HG02981 (cell line): ENCODE data around the gene DMWD.

Experiments used
- ATAC-seq: cut with Tn5 transposase; IDR thresholded peaks from one replicate; pipeline ENCODE4 v1.9.1; 2021; ENCODE audit warnings: mild to moderate bottlenecking, moderate library complexity; ENCODE audit not compliant: unreplicated experiment

Gene DMWD

DNA sequence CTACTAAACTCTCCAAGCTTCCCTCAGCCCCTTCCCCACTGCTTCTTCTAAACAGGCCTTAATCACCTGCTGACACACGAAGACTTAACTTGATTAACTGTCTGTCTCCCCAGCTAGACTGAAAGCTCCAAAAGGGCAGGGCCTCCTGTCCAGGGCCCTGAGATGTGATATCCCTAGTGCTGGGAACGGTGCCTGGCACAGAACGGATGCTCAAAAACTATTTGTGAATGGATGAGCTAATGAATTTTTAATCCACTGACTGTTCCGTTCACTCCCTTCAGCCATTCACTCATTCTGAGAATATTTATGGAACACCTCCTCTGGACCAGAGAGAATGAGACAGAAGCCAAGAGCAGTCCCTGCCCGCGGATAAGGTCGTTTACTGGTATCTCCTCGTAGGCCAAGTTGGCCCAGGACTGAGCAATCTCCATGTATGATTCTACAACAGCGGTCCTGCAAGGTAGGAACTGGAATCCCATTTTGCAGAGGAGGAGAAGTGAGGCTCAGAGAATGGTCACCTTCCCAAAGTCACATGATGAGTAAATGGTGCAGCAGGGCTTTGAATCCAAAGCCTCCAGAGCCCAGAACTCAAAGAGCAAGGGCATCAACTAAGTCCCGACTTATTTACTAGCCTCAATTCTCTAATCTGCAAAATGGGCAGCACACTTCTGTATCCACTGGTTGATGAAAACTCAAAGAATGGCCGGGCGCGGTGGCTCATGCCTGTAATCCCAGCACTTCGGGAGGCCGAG lies 3.4 kb downstream of the DMWD start:
- no peak for ATAC-seq

DNA sequence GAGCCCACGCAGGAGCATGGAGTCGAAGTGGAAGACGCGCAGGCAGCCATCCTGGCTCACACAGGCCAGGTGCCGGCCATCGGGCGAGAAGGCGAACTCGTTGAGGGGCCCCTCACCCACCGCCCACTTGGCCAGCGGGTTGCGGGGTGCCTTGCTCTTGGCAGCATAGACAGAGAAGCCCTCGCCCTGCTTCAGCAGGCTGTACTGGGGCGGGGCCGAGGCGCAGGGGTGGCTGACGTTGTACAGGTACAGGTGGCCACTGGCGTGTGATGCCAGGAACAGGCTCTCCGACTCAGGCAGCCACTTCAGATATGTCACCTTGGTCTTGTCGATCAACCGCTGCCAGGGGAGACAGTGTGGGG lies 6.1 kb downstream of the DMWD start:
- no peak for ATAC-seq

DNA sequence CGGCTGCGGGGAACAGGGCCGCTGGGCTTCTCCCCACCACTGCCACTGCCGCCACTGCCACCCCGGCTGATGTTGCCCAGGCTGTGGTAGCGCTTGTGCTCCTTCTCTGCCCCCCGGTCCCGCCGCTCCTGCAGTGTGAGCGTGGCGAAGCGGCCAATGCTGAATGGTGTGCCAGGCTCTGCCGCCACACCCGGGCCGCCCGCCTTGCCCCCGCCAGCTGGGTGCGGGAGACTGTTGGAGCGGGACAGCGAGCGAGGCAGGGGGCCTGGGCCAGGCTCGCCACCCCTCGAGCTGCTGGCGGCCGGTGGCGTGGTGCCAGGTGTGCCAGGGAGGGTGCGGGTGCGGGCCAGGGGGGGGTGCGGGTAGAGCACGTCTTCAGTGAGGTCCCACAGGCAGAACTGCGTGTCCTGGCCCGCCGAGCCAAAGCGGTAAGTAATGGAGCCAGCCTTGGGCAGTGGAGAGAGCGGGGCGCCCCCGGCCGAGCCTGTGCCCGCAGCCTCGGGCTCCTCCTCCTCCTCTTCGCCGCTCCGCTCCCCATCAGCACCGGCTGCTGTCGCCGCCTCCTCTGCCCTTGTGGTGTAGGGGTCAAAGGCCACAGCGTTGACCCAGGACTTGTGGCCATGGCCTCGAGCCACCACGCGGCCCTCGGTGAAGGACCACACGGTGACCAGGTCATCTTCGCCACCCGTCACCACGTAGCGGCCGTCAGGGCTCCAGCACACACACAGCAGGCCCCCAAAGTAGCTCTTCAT lies 6.7 kb downstream of the DMWD start:
- ATAC-seq = no peak

DNA sequence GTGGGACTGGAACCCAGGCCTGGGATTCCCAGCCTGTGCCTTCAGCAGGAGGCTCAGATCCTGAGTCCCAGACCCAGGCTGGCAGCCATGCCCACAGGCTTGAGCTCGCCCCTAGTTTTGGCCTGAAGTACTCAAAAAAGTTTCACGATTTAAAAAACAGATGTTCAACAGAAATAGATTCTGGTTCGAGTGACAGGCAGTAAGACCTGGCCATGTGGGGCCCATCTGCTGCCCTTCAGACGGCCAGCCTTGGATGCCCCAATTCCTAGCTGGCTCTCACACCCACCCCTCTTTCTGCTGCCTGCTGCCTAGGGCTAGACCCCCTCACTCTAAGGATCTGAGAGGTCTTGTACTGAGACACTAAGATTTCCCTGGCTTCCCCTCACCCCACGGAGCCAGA lies 7.5 kb downstream of the DMWD start:
- no peak for ATAC-seq

DNA sequence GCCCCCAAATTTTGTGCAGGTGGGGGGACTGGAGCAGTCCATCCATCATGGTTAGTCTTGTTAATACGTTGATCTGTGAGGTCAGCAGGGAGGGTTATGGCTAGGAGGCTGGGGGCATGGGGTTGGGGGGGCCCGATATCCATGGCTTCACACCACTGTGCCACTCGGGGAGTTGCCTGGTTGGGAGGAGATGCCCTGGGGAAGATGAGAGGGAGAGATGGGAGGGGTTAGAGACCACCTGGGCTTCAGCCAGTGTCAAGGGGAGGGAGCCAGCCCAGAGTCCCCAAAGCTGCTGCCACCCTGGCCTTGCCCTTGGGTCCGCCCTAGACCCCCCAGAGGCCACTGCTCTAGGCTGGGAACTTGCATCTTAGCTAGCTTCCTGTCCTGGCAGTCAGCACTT lies 8.5 kb downstream of the DMWD start:
- no peak for ATAC-seq

DNA sequence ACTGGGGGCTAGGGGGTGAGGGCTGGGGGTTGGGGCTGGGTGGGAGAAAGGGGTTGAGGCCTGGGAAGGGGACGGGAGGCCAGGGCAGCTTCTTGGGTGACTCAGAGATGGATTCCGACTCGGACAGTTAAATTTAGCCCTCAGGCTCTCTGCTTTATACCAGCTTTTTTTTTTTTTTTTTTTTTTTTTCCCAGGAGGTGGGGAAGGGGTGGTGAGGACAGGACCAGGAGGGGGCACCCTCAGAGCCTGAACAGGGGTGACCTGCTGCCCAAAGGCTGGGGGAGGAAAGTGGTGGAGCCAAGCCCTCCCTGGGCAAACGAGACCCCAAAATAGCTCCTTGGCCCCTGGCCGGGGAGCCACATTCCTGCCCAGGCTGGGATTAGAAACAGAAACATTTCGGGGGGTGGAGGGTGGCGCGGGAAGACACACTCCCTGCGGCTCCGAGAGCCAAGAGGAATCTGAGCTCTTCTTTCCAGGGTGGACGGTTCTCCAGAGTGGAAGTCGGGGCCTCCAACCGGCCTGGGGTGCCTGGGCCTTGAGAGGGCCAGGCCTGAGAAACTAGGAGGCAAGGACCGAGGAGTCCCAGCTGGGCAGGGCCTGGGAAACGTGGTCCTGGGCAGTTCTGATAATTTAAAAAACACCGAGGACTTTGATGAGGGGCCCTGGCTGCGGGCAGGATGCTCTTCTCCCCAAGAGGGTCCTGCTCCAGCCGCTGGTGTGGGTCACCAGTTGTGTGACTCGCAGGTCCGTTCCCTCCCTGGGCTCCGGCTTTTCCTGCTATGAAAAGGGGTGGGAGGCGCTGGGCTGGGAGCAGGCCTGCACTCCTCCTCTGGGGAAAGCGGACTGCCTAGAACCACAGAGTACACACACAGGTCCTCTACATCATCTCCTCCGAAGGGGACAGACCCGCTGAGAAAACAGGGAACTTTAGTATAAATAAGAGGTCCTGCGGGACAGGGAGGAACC lies 9.5 kb downstream of the DMWD start:
- ATAC-seq = no peak

DNA sequence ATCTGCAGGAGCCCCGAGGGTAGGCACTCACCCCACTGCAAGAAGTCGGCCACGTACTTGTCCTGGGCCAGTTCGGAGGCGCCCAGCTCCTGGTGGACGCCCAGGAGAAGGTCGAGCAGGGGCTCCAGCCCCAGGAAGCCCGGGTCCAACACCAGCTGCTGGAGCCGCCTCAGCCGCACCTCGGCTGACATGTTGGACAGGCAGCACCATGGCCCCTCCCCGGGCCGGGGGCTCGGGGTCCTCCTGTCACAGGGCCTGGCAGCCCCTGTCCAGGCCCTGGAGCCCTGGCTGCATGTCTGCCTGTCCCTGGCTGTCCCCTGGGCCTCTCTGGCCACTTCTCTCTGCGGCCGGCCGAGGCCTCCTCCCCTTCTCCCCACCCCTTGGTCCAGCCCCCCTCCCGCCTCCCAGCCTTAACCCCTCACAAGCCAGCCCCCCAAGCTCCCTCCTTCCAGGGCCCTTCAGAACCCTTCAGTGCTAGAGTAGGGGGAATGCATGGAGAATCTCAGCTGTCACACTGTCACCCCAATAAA lies 10.4 kb downstream of the DMWD start, which contains the start of gene DMPK:
TSS of gene DMPK (minus strand) at position 329 of the 530 bp plus-strand sequence. CDS start at position 191, 138 bp downstream.
- ATAC-seq = no peak

DNA sequence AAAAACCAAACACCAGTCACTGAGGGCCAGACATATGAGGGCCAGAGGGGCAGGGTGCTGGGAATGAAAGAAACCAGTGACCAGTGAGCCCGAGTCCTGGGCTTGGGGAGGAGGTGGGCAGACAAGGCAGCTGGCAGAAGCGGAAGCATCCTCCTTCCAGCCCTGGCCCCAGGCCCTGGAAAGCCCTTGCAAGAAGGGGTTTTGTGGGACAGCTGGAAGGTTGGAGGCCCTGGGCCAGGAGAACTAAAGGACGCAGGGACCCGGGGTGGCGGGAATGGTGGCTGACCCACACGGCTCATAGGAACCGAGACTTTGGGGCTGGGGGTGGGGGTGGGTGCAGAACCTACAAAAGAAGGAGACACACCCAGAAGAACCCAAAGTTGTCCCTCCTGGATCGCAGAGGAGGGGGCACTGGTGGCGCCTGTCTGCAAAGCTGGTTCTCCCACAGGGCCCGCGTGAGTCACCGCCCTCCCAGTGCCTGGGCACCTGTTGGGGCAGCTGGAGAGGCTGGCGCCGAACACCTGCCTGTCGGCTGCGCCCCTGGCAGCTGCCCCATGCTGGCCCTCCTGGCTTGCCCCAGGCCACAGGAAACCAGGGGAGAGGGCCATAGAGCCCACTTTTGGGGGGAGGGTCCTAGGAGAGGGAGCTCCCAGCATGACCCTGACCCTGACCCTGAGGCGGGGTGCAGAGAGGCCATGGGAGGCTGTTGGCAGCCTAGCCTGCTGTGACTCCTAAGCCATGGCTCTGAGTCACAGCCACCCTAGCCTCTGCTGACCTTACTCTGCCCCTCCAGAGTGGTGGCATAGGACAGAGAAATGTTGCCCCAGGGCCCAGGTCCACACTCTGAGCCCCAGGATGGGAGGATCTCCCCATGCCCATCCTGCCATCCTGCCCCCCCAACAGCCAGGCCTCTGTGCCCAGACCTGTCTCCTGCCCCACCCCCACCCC lies 11.2 kb downstream of the DMWD start:
- no peak for ATAC-seq

DNA sequence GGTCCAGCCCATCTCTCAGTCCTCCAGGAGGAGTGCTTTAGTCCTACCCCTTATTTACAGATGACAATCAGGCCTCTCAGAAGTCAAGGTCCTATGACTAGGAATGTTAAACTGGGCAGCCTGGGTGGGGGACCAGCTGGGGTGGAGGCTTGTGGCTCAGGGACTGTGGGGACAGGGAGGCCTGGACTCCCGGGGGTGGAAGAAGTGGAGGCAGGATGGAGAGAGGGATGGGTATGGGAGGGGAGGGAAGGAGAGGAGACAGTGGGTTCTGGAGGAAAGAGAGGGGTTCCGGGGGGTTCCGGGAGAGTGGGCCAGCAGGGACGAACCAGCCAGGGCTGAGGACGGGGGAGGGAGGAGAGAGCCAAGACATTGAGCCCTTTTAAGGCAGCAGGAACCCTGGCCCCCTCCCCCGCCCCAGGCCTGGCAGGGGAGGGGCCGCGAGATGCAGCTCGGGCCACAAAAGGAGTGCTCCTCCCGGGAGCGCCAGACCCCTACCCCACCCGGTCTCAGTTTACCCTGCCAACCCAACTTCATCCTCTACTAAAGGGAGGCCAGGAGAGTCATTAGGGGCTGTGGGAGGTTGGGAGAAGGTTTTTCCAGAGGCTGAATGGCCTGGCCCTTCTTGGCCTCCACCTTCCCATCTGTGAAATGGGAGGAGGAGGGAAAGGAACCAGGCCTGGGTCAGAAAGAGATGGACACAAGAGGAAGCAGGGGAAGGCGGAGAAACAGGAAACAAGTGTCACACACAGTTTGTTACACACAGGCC lies 12.0 kb downstream of the DMWD start:
- ATAC-seq = no peak

DNA sequence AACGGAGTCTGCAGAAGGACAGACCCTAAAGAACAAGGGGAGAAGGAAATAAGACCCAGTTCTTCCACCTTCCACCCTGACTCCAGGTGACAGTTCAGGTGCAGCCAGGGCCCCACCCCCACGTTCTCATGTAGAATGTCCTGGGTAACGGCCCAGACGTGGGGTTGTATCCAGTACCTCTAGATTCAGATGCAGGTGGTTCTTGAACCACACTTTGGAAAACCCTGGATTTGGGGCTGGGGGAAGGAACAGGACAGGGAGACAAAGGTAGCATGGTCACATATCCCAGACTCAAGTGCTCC lies 12.5 kb downstream of the DMWD start:
- ATAC-seq = no peak

DNA sequence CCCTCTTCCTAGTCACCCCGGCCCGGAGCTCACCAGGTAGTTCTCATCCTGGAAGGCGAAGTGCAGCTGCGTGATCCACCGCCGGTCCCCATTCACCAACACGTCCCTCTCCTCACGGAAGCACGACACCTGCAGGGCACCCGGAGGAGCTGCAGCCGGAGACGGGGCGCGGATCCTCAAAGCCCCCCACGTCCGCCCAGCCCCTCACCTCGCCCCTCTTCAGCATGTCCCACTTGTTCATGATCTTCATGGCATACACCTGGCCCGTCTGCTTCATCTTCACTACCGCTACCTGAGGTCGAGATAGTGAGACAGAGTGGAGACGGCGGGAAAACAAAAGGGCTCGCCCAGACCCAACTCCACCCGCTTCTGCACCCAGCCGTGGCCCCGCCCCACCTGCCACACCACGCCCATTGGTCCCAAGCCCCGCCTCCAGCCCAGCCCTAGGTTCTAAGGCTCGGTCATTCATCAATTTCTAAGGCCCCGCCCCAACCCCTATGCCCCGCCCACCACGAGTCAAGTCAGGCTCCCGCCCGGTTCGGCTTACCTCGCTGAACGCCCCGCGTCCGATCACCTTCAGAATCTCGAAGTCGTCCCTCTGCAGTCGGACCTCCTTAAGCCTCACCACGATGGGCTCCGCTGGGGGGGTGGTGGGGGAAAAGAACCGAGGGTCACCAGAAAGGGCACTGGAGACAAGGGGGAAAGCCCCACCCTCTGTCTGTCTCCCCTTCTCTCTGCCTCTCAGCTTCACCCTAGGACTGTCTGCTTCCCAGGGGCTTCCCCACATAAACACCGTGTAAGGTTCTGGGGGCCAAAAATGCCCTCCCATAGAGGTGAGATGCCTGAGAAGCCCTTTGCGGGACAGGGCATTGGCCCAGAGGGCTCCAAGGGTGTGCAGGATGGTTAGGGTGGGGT lies 13.2 kb downstream of the DMWD start:
- ATAC-seq = peak; percentile 70

DNA sequence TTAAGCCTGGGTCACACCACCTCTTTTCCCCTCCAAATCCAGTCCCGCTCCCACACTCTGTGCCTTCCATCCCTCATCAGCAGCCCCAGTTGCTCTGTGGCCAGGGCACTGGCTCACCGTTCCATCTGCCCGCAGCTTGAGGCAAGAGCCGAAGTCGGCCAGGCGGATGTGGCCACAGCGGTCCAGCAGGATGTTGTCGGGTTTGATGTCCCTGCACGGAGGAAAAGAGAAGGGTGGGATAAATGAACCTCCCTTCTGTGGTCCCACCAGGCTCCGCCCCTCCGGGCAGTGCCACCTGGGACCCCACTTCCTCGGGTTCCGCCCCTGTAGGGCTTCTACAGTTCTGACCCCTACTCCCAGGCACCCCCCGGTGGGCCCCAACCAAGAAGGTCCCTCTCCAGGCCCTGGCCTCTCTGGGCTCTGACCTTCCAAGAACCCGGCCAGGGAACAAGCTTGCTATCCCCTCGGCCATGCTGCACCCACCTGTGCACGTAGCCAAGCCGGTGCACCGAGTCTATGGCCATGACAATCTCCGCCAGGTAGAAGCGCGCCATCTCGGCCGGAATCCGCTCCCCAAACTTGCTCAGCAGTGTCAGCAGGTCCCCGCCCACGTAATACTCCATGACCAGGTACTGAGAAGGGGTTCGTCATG lies 14.5 kb downstream of the DMWD start:
- no peak for ATAC-seq

DNA sequence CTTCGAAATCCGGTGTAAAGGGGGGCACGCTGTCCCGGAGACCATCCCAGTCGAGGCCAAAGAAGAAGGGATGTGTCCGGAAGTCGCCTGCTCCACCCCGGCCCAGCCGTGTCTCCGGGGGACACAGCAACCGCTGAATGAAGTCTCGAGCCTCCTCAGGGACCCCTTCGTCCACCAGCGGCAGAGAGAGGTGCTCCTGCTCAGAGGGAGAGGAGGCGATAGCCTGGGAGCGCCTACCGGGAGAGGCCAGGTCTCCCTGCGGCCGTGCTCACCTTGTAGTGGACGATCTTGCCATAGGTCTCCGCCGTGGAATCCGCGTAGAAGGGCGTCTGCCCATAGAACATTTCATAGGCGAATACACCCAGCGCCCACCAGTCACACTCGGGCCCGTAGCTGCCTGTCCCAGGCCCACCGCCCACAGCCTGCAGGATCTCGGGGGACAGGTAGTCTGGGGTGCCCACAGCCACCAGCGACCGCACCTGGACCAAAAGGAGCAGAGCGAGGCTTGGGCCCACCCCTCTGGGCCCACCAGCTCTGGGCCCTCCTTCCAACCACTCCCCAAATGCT lies 15.2 kb downstream of the DMWD start:
- no peak for ATAC-seq

DNA sequence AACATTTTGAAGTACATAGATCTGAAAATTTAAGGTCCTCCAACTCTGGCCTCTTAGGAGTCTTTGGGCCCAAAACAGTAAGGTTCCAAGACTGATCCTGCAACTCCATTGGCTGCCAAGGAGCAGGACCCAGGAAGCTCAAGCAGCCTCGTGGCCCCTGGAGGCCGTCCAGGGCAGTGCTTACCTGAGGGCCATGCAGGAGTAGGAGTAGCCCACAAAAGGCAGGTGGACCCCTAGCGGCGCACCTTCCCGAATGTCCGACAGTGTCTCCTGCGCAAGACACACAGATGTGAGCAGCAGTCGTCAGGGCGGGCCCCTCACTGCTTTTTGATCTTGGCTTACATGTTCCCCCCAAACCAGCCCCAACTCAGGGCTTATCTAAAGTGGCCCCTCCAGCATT lies 17.9 kb downstream of the DMWD start:
- no peak for ATAC-seq

DNA sequence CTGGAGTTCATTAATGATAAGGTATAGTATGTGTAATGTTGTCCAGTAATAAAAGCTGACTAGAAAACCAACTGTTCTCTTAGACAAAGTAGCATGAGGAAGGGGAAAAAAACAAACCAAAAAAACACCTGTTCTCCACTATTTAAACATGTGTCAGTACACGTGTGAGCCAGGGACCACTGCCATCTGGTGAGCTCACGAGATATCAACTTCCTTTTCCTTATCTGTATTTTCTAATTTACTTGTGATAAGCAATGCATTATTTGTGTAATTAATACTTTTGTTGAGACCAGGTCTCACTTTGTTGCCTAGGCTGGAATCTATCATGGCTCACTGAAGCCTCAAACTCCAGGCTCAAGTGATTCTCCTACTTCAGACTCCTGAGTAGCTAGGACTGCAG lies 19.3 kb downstream of the DMWD start:
- ATAC-seq = no peak

DNA sequence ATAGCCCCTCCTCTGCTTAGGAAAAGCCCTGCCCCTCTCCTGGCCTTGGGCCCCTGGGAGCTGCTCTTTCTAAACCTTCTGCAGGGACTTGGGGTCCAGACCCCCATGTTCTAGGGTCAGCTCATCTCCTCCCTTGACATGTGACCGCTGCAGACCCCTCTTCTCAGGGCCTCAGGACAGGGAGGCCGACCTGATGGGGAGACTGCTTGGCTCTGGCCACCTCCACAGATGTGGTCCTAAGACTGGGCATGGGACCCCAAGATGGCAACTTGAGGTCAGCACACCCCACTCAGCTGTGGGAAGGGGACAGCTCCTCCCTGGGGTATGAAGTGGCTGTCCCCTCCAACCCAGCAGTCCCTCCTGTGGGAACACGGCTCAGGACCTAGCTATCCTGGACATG lies 19.7 kb downstream of the DMWD start:
- no peak for ATAC-seq

DNA sequence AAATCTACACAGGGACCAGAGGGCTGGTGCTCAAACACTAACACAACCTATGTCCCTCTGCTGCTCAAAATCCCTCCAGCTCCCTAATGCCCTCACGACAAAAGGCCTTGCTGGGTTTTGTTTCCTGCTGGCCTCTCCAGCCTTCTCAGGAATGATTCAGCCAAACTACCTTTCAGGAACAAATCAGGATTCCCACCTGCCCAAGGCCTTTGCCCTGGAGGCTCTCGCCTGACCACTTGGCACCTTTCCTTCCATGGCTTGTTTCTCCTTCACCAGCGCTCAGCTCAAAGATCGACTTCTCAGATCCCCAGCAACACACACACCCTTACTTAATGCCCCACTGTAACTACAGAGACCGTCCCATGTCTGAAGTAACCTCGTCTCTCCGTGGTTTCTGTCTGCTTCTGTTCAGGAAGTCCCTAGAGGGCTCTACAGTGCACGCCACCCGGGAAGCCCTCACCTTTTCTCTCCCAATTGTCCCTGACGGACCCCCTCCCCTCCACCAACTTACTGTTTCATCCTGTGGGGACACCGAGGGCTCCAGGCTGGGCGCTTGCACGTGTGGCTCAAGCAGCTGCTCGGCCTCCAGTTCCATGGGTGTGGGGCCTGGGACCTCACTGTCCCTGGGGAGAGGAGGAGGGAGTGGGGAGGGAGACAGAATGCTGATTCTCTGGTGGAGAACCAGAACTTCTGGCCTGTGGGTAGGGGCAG lies 20.4 kb downstream of the DMWD start:
- no peak for ATAC-seq
